Body of pancreas (tissue), 4 donors: ENCODE data around the gene TTC36. TPM values are rescaled to one million over a fixed set of nuclear protein-coding genes. Genes with fewer than 3 reads are reported as not detected.

Experiments
- ATAC-seq: fragments of 150-250 bp; one replicate; pipeline ENCODE4 v1.9.1; 2016
- DNase-seq, 4 donors: peaks; one replicate each; pipeline ENCODE4 v3.0.0-alpha.2; 2019
- H3K27ac ChIP-seq, 4 donors: fragments of 200-600 bp; sonication (generic); 1 replicate in 3 of 4; 2 replicates in 1 of 4; pipeline versions ENCODE4 v1.5.1 to v1.6.1; 2016 to 2019; ENCODE audit warnings: mild to moderate bottlenecking in 1 of 4, mixed read lengths in 1 of 4, moderate library complexity in 1 of 4
- H3K27me3 ChIP-seq, 2 donors: fragments of 200-600 bp; sonication (generic); one replicate each; pipeline ENCODE4 v1.6.0; 2016; ENCODE audit warnings: mild to moderate bottlenecking in 1 of 2
- H3K36me3 ChIP-seq, 2 donors: fragments of 200-600 bp; sonication (generic); replicated peaks in 1 of 2; 2 replicates each; pipeline ENCODE4 v1.5.1; 2016; ENCODE audit warnings: low read depth in 2 of 2; ENCODE audit not compliant: insufficient read depth in 1 of 2
- H3K4me1 ChIP-seq: fragments of 200-600 bp; sonication (generic); one replicate; pipeline ENCODE4 v1.6.0; 2016
- H3K4me3 ChIP-seq, 2 donors: fragments of 200-600 bp; sonication (generic); 1 replicate in 1 of 2; 2 replicates in 1 of 2; pipeline ENCODE4 v1.5.1; 2016 to 2019
- H3K9me3 ChIP-seq, 3 donors: fragments of 200-600 bp; sonication (generic); 1 replicate in 2 of 3; 2 replicates in 1 of 3; pipeline ENCODE4 v1.5.1; 2016
- CTCF ChIP-seq, 7 experiments: fragments of 450-650 bp in 4 of 7; fragments of 200-600 bp in 3 of 7; sonication (generic) in 3 of 7; IDR thresholded peaks; one replicate each; pipeline ENCODE4 v1.5.1; 2016 to 2019; ENCODE audit warnings: antibody characterized with exemption in 7 of 7
- POLR2A ChIP-seq, 3 donors: fragments of 450-650 bp; IDR thresholded peaks; one replicate each; pipeline ENCODE4 v1.6.1; 2016; ENCODE audit warnings: antibody characterized with exemption in 3 of 3, mild to moderate bottlenecking in 2 of 3
- WGBS, 2 donors: methylation state at CpG; one replicate each; pipeline ENCODE4 v1.1.5; 2017; 5-methylcytosine and 5-hydroxymethylcytosine counted together
- intact Hi-C: fragments of 100-400 bp; cut with DNase I; formaldehyde crosslinking; loops from one replicate; pipeline ENCODE4 v1.15.1; 2023
- total RNA-seq, 2 donors: library from RNA; depleted of rRNA; stranded (reverse); fragments of >200 nt; gene quantifications; one replicate each; pipeline ENCODE4 v1.1.0, GENCODE V29; 2016

Gene TTC36
- total RNA-seq, 2 donors from 2014 or later = not detected

GRCh38 chr11:118519549-118519948, 7.7 kb upstream of the TTC36 start:
- Histone ChIP-seq H3K4me3 (no peak overlapping the region), H3K4me1 (no peaks in the 10 kb centered on the region), H3K36me3 (peaks cover 0 to 36% of the 10 kb centered on the region in 2 donors), H3K27ac (no peak overlapping the region), H3K9me3 (no peaks in the 10 kb centered on the region), H3K27me3 (no peaks in the 10 kb centered on the region)
- ATAC-seq (no peak), DNase-seq (no peak)
- TF ChIP-seq POLR2A (IDR thresholded peaks at IDR 0.05) = no peak
- TF ChIP-seq CTCF (IDR thresholded peaks at IDR 0.05) = no peak
- intact Hi-C loops = no loop called here
- 75 to 89% methylated on average over 6 of the region's 6 CpGs for WGBS, 2 donors

- intact Hi-C loops = no loop called here
- TF ChIP-seq POLR2A (IDR thresholded peaks at IDR 0.05) (no peak), CTCF (IDR thresholded peaks at IDR 0.05) (no peak)
- Histone ChIP-seq H3K4me3 (no peak overlapping the region), H3K27me3 (no peaks in the 10 kb centered on the region), H3K4me1 (peaks cover 2% of the 10 kb centered on the region), H3K27ac (no peak overlapping the region), H3K9me3 (no peaks in the 10 kb centered on the region), H3K36me3 (peaks cover 0 to 27% of the 10 kb centered on the region in 2 donors)
- ATAC-seq (no peak), DNase-seq (no peak)
- WGBS, 2 donors = 70 to 73% methylated on average over 6 to 13 of the region's 13 CpGs
These were observed 5.4 kb upstream of the TTC36 start for GRCh38 chr11:118521892-118522311.

GRCh38 chr11:118522571-118523072, 4.7 kb upstream of the TTC36 start:
- intact Hi-C loops = no loop called here
- DNase-seq (peak in 2 of 4 donors; percentile 39 to 48), ATAC-seq (no peak)
- H3K4me3 ChIP-seq = no peak overlapping the region
- no peaks in the 10 kb centered on the region for H3K9me3 ChIP-seq
- H3K4me1 ChIP-seq = peaks cover 7% of the 10 kb centered on the region
- H3K27ac ChIP-seq = no peak overlapping the region
- 45 to 55% methylated on average over 6 of the region's 6 CpGs for WGBS, 2 donors
- peaks cover 0 to 27% of the 10 kb centered on the region in 2 donors for H3K36me3 ChIP-seq
- TF ChIP-seq POLR2A (IDR thresholded peaks at IDR 0.05) (no peak), CTCF (IDR thresholded peaks at IDR 0.05) (peak in 6 of 7 experiments; percentile 11 to 38 (median 20))
- no peaks in the 10 kb centered on the region for H3K27me3 ChIP-seq

- TF ChIP-seq POLR2A (IDR thresholded peaks at IDR 0.05) (no peak), CTCF (IDR thresholded peaks at IDR 0.05) (no peak)
- H3K36me3 ChIP-seq = peaks cover 0 to 24% of the 10 kb centered on the region in 2 donors
- ATAC-seq = no peak
These were observed 2.9 kb upstream of the TTC36 start for GRCh38 chr11:118524356-118524755.

GRCh38 chr11:118524757-118525470, 2.4 kb upstream of the TTC36 start:
- Histone ChIP-seq H3K36me3 (peaks cover 0 to 19% of the 10 kb centered on the region in 2 donors), H3K4me1 (peaks cover 24% of the 10 kb centered on the region), H3K4me3 (no peak overlapping the region), H3K9me3 (no peaks in the 10 kb centered on the region), H3K27ac (no peak overlapping the region), H3K27me3 (no peaks in the 10 kb centered on the region)
- DNase-seq (no peak), ATAC-seq (no peak)
- TF ChIP-seq CTCF (IDR thresholded peaks at IDR 0.05) (no peak), POLR2A (IDR thresholded peaks at IDR 0.05) (no peak)
- 81 to 86% methylated on average over 6 of the region's 6 CpGs for WGBS, 2 donors
- intact Hi-C loops = no loop called here

More at GRCh38 chr11:118524356-118524755, 2.9 kb upstream of the TTC36 start:
- Histone ChIP-seq H3K4me1 (peaks cover 19% of the 10 kb centered on the region), H3K27ac (no peak overlapping the region), H3K27me3 (no peaks in the 10 kb centered on the region), H3K9me3 (no peaks in the 10 kb centered on the region), H3K4me3 (no peak overlapping the region)
- DNase-seq = no peak
- intact Hi-C loops = no loop called here
